ENCODE measurements around the gene JCAD.

The JCAD gene

GRCh38 chr10:30042820-30043219 lies 16.6 kb downstream of the JCAD start:
- DNase-seq (ENCODE audit: low spot score) = no peak
- in situ Hi-C loops (cut with MboI; ENCODE audit: low sequenced_read_pairs, unreplicated experiment) = no loop called here
- TF ChIP-seq CTCF (IDR thresholded peaks at IDR 0.05; ENCODE audit: borderline replicate concordance, control extremely low read depth, extremely low read depth, insufficient read depth, missing control alignments) = no peak

DNA sequence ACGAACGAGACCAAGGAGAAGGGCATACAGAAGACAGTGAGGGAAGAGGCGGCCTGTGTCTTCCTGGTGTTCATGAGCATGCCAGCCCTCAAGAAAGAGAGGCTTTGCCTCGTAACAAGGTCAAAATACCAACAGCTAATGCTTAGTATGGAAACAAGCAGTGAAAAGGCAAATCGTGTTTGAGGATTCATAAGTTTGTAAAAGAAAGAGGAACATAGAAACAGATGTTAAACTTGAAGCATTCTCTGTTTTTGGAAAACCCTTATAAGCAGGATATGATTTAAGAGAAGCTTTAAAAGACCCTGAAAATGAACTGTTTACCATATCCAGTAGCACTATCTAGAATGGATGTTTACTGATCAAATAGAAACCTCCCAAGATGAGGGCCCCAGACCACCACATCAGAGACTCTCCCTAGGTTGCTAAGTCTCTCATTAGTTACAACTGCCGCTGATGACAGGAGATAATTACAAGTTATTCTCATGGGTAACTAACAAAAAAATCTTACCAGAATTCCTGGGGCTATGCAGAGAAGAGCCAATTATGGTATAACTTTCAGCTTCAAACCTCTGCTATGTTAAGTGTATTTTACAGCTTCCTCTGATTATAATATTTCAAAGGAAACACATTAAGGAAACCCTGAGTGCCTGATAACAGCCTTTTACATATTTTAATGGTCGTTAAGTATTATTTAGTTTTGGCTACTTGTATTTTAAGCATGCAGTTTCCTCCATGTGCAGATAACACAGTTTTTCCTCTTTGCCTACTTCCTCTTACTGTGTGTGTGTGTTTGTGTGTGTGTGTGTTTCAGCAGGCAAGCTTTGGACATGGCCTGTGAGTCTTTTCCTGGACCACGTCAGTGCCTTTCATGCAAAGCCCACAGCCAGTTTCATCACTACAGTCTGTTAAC lies 17.9 kb downstream of the JCAD start:
- TF ChIP-seq CTCF (IDR thresholded peaks at IDR 0.05; ENCODE audit: borderline replicate concordance, control extremely low read depth, extremely low read depth, insufficient read depth, missing control alignments) = no peak
- in situ Hi-C loops (cut with MboI; ENCODE audit: low sequenced_read_pairs, unreplicated experiment) = no loop called here
- DNase-seq (ENCODE audit: low spot score) = no peak

DNA sequence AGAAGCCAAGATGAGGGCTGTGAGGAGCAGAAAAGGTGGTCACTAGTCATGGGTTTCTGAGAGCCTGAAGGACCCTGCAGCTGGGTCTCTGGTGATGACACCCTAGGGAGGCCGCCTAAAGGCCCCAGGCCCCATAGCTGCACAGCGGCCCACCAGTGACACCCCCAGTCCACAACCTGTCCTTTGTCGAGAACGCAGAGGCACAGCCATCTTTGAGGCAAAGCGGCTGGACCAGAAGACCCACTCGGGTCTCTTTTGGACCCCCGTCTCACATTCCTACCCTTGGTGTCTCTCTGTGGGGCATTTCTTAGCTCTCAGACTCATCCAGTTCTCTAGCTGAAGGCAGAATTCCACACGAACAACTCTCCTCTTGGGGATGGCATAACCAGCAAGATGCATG lies 18.8 kb downstream of the JCAD start:
- no peak for TF ChIP-seq CTCF (IDR thresholded peaks at IDR 0.05; ENCODE audit: borderline replicate concordance, control extremely low read depth, extremely low read depth, insufficient read depth, missing control alignments)
- in situ Hi-C loops (cut with MboI; ENCODE audit: low sequenced_read_pairs, unreplicated experiment) = no loop called here
- no peak for DNase-seq (ENCODE audit: low spot score)

DNA sequence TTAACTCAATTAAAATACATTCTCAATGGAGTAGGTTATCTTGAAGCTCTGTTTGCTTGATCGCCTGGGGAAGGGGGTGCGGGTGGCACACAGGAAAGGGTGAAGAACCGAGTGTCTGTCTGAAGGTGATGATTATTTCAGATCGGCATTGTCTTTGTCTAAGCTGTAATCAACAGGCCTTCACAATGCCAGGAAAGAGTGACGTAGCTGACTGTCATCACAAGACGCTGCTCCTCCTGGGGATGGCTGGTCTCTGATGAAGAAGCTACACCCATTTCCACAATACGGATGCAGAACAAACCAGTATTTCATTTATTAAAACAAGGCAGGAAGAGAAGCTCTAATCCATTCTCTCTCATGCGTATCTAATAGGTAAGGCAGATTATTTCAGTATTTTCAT lies 19.4 kb downstream of the JCAD start:
- TF ChIP-seq CTCF (IDR thresholded peaks at IDR 0.05; ENCODE audit: borderline replicate concordance, control extremely low read depth, extremely low read depth, insufficient read depth, missing control alignments) = no peak
- no peak for DNase-seq (ENCODE audit: low spot score)
- in situ Hi-C loops (cut with MboI; ENCODE audit: low sequenced_read_pairs, unreplicated experiment) = no loop called here

- no peak for TF ChIP-seq CTCF (IDR thresholded peaks at IDR 0.05; ENCODE audit: borderline replicate concordance, control extremely low read depth, extremely low read depth, insufficient read depth, missing control alignments)
- DNase-seq (ENCODE audit: low spot score) = no peak
- in situ Hi-C loops (cut with MboI; ENCODE audit: low sequenced_read_pairs, unreplicated experiment) = no loop called here
Measured at GRCh38 chr10:30039567-30039966, 19.8 kb downstream of the JCAD start.

GRCh38 chr10:30038781-30039536 lies 20.4 kb downstream of the JCAD start:
- no peak for TF ChIP-seq CTCF (IDR thresholded peaks at IDR 0.05; ENCODE audit: borderline replicate concordance, control extremely low read depth, extremely low read depth, insufficient read depth, missing control alignments)
- in situ Hi-C loops (cut with MboI; ENCODE audit: low sequenced_read_pairs, unreplicated experiment) = no loop called here

More at GRCh38 chr10:30038781-30039536, 20.4 kb downstream of the JCAD start:
- peak; percentile 9 for DNase-seq (ENCODE audit: low spot score)

Data from GM13976 (cell line).